ENCODE data around the gene NIPA2.

NIPA2 gene

GRCh38 chr15:22891426-22892210 is 53.2 kb downstream of the NIPA2 start (continued):
- no peak for TF ChIP-seq ZBTB49 (tag by site-specific recombination; IDR thresholded peaks at IDR 0.05; ENCODE audit: low read depth)

GRCh38 chr15:22892333-22892732 is 53.9 kb downstream of the NIPA2 start:
- CTCF ChIA-PET: interaction anchor here (0.5 kb wide), 1 partner anchor 191 kb away, joined by 3 read pairs; no protein-coding TSS in a partner anchor
- POLR2A ChIA-PET: no interaction called here
- H3K27ac ChIP-seq (ENCODE audit: extremely low read depth, low read depth, low read length): no peak overlapping the region

More at GRCh38 chr15:22892333-22892732, 53.9 kb downstream of the NIPA2 start:
- no peaks in the 10 kb centered on the region for H3K4me1 ChIP-seq (ENCODE audit: control insufficient read depth, insufficient read depth, low read length)
- peaks cover 0 to 23% of the 10 kb centered on the region in 2 experiments; a peak in 2 of 3 replicates for H3K36me3 ChIP-seq (ENCODE audit: control insufficient read depth in 2 of 2, insufficient read depth in 1 of 2, low read length in 2 of 2)
- no peak for TF ChIP-seq ZFP69B (tag by site-specific recombination; IDR thresholded peaks at IDR 0.05)
- TF ChIP-seq ZNF404 (tag by site-specific recombination; IDR thresholded peaks at IDR 0.05): no peak
- TF ChIP-seq ZNF548 (tag by site-specific recombination; IDR thresholded peaks at IDR 0.05): no peak
- no peak for TF ChIP-seq ZBTB21 (tag by site-specific recombination; IDR thresholded peaks at IDR 0.05)
- TF ChIP-seq ZNF19 (tag by site-specific recombination; IDR thresholded peaks at IDR 0.05; ENCODE audit: low read depth): no peak
- TF ChIP-seq ZBTB8A (tag by site-specific recombination; IDR thresholded peaks at IDR 0.05): no peak
- TF ChIP-seq SP3 (tag by site-specific recombination; IDR thresholded peaks at IDR 0.05): no peak
- no peak for TF ChIP-seq ZBTB1 (tag by site-specific recombination; IDR thresholded peaks at IDR 0.05)
- no peak for TF ChIP-seq ELK4 (IDR thresholded peaks at IDR 0.05; ENCODE audit: borderline replicate concordance, low read depth, low read length)
- TF ChIP-seq ZNF76 (tag by site-specific recombination; IDR thresholded peaks at IDR 0.05; ENCODE audit: borderline replicate concordance, low read depth): no peak
- TF ChIP-seq MYNN (tag by site-specific recombination; IDR thresholded peaks at IDR 0.05; ENCODE audit: borderline replicate concordance): no peak
- no peak for TF ChIP-seq BCL6B (tag by site-specific recombination; IDR thresholded peaks at IDR 0.05)
- TF ChIP-seq ZNF16 (tag by site-specific recombination; IDR thresholded peaks at IDR 0.05; ENCODE audit: low read depth): no peak
- TF ChIP-seq RBAK (tag by site-specific recombination; IDR thresholded peaks at IDR 0.05): no peak
- TF ChIP-seq ZSCAN18 (tag by site-specific recombination; IDR thresholded peaks at IDR 0.05): no peak
- TF ChIP-seq TSHZ1 (tag by site-specific recombination; IDR thresholded peaks at IDR 0.05; ENCODE audit: borderline replicate concordance): no peak
- TF ChIP-seq ZNF791 (tag by site-specific recombination; IDR thresholded peaks at IDR 0.05): no peak
- no peak for TF ChIP-seq KLF8 (tag by site-specific recombination; IDR thresholded peaks at IDR 0.05)
- TF ChIP-seq ZNF394 (tag by site-specific recombination; IDR thresholded peaks at IDR 0.05; ENCODE audit: borderline replicate concordance): no peak
- H3K9me3 ChIP-seq (ENCODE audit: control insufficient read depth, insufficient read depth, low read depth, low read length): no peaks in the 10 kb centered on the region
- H3K4me3 ChIP-seq (ENCODE audit: low read depth, low read length): no peak overlapping the region
